ENCODE measurements around the gene RPS23. TPM values are rescaled to one million over a fixed set of nuclear protein-coding genes. Genes with fewer than 3 reads are reported as not detected.
A peak's percentile ranks its signal among the peaks of the same experiment; 100 is the strongest.

RPS23 gene
- total RNA-seq, 1 experiment from 2014 or later: 2,213 TPM

- no peak overlapping the region for H3K27ac Mint-ChIP-seq (ENCODE audit: unreplicated experiment)
- H3K9me3 Mint-ChIP-seq (ENCODE audit: unreplicated experiment): no peaks in the 10 kb centered on the region
- Histone ChIP-seq H3K27me3 (replicated peaks; ENCODE audit: control insufficient read depth, insufficient read depth, low read length) (no peaks in the 10 kb centered on the region), H3K9me3 (no peaks in the 10 kb centered on the region), H3K4me3 (ENCODE audit: low read depth, low read length) (no peak overlapping the region), H3K4me1 (no peaks in the 10 kb centered on the region), H3K36me3 (ENCODE audit: control insufficient read depth, insufficient read depth, low read length) (no peaks in the 10 kb centered on the region)
- intact Hi-C loops (cut with micrococcal nuclease; ENCODE audit: unreplicated experiment): loop anchor here (2.0 to 5.0 kb wide), 3 partner anchors 46 to 1252 kb away; no protein-coding TSS in a partner anchor
- ChIA-PET POLR2A (no interaction called here), CTCF (no interaction called here)
- no TSS peak for BruUV-seq (replicated peaks)
- H3K4me1 Mint-ChIP-seq (ENCODE audit: low read depth, unreplicated experiment): peaks cover 11% of the 10 kb centered on the region
- TF ChIP-seq CTCF (IDR thresholded peaks at IDR 0.05; ENCODE audit: insufficient read depth in 1 of 2, low read depth in 1 of 2, low read length in 1 of 2, severe bottlenecking in 1 of 2, unreplicated experiment in 1 of 2): peak; percentile 76 to 83
- no peaks in the 10 kb centered on the region for H3K27me3 Mint-ChIP-seq (ENCODE audit: insufficient read depth, unreplicated experiment)
- DNase-seq: peak; percentile 63 to 65
- no peak overlapping the region for H3K4me3 Mint-ChIP-seq (ENCODE audit: unreplicated experiment)
- H3K36me3 Mint-ChIP-seq (ENCODE audit: insufficient read depth, unreplicated experiment): no peaks in the 10 kb centered on the region
These were observed 34.3 kb upstream of the RPS23 start for GRCh38 chr5:82312373-82312856.

- BruUV-seq (replicated peaks): no TSS peak
- H3K36me3 ChIP-seq (ENCODE audit: control insufficient read depth, insufficient read depth, low read length): no peaks in the 10 kb centered on the region
- CTCF ChIA-PET: no interaction called here
- no peaks in the 10 kb centered on the region for H3K9me3 ChIP-seq
- no peaks in the 10 kb centered on the region for H3K4me1 ChIP-seq
- DNase-seq: no peak
- H3K4me3 ChIP-seq (ENCODE audit: low read depth, low read length): no peak overlapping the region
- Mint-ChIP-seq H3K4me1 (ENCODE audit: low read depth, unreplicated experiment) (peaks cover 11% of the 10 kb centered on the region), H3K27ac (ENCODE audit: unreplicated experiment) (no peak overlapping the region), H3K36me3 (ENCODE audit: insufficient read depth, unreplicated experiment) (no peaks in the 10 kb centered on the region), H3K4me3 (ENCODE audit: unreplicated experiment) (no peak overlapping the region), H3K27me3 (ENCODE audit: insufficient read depth, unreplicated experiment) (no peaks in the 10 kb centered on the region), H3K9me3 (ENCODE audit: unreplicated experiment) (no peaks in the 10 kb centered on the region)
- POLR2A ChIA-PET: no interaction called here
- H3K27me3 ChIP-seq (replicated peaks; ENCODE audit: control insufficient read depth, insufficient read depth, low read length): no peaks in the 10 kb centered on the region
- intact Hi-C loops (cut with micrococcal nuclease; ENCODE audit: unreplicated experiment): no loop called here
- TF ChIP-seq CTCF (IDR thresholded peaks at IDR 0.05; ENCODE audit: insufficient read depth in 1 of 2, low read depth in 1 of 2, low read length in 1 of 2, severe bottlenecking in 1 of 2, unreplicated experiment in 1 of 2): no peak
These were observed 31.0 kb upstream of the RPS23 start for GRCh38 chr5:82309091-82309531.

- Histone ChIP-seq H3K36me3 (ENCODE audit: control insufficient read depth, insufficient read depth, low read length) (no peaks in the 10 kb centered on the region), H3K27me3 (replicated peaks; ENCODE audit: control insufficient read depth, insufficient read depth, low read length) (no peaks in the 10 kb centered on the region), H3K4me1 (no peaks in the 10 kb centered on the region), H3K4me3 (ENCODE audit: low read depth, low read length) (no peak overlapping the region), H3K9me3 (no peaks in the 10 kb centered on the region)
- Mint-ChIP-seq H3K4me1 (ENCODE audit: low read depth, unreplicated experiment) (peaks cover 7% of the 10 kb centered on the region), H3K27ac (ENCODE audit: unreplicated experiment) (no peak overlapping the region), H3K36me3 (ENCODE audit: insufficient read depth, unreplicated experiment) (no peaks in the 10 kb centered on the region), H3K27me3 (ENCODE audit: insufficient read depth, unreplicated experiment) (no peaks in the 10 kb centered on the region), H3K4me3 (ENCODE audit: unreplicated experiment) (no peak overlapping the region), H3K9me3 (ENCODE audit: unreplicated experiment) (no peaks in the 10 kb centered on the region)
- no TSS peak for BruUV-seq (replicated peaks)
- TF ChIP-seq CTCF (IDR thresholded peaks at IDR 0.05; ENCODE audit: insufficient read depth in 1 of 2, low read depth in 1 of 2, low read length in 1 of 2, severe bottlenecking in 1 of 2, unreplicated experiment in 1 of 2): no peak
- POLR2A ChIA-PET: no interaction called here
- DNase-seq: no peak
- CTCF ChIA-PET: no interaction called here
- intact Hi-C loops (cut with micrococcal nuclease; ENCODE audit: unreplicated experiment): no loop called here
These were observed 30.3 kb upstream of the RPS23 start for GRCh38 chr5:82308416-82308815.

All from Caco-2 (cell line).